ENCODE results near the gene FOXA2. TPM values are rescaled to one million over a fixed set of nuclear protein-coding genes. Genes with fewer than 3 reads are reported as not detected.

Gene FOXA2
- total and polyA plus RNA-seq, 9 of the 15 experiments (the other 6 are each of a cell fraction or from before 2014, with no cell fraction given): 0.10 to 1.0 (median 0.25) TPM

GRCh38 chr20:22616551-22616950 lies 32.2 kb upstream of the FOXA2 start:
- peaks cover 0 to 4% of the 10 kb centered on the region in 2 experiments; a peak in 2 of 5 replicates for H3K4me1 ChIP-seq (replicated peaks in 1 of 2; ENCODE audit: control insufficient read depth in 2 of 2, insufficient read depth in 2 of 2, low read length in 2 of 2)
- no peaks in the 10 kb centered on the region for H4K20me1 ChIP-seq (replicated peaks; ENCODE audit: control insufficient read depth, insufficient read depth, low read length)
- TF ChIP-seq KLF6 (CRISPR knock-in tag; IDR thresholded peaks at IDR 0.05; ENCODE audit: borderline replicate concordance) (no peak), NFATC3 (IDR thresholded peaks at IDR 0.05) (no peak), MCM7 (IDR thresholded peaks at IDR 0.05) (no peak), IRF1 (CRISPR knock-in tag; IDR thresholded peaks at IDR 0.05; ENCODE audit: borderline replicate concordance) (no peak), HOMEZ (CRISPR knock-in tag; IDR thresholded peaks at IDR 0.05) (no peak), RBM14 (IDR thresholded peaks at IDR 0.05; ENCODE audit: borderline replicate concordance, insufficient read depth, low read depth, low read length) (no peak), HNRNPL (IDR thresholded peaks at IDR 0.05; ENCODE audit: low read depth, low read length) (no peak), MXI1 (IDR thresholded peaks at IDR 0.05; ENCODE audit: low read depth, low read length) (no peak), TCF3 (CRISPR knock-in tag; IDR thresholded peaks at IDR 0.05) (no peak), SETDB1 (IDR thresholded peaks at IDR 0.05; ENCODE audit: low read length) (no peak), XRCC3 (IDR thresholded peaks at IDR 0.05) (no peak)
- TF ChIP-seq, protein P1, sequence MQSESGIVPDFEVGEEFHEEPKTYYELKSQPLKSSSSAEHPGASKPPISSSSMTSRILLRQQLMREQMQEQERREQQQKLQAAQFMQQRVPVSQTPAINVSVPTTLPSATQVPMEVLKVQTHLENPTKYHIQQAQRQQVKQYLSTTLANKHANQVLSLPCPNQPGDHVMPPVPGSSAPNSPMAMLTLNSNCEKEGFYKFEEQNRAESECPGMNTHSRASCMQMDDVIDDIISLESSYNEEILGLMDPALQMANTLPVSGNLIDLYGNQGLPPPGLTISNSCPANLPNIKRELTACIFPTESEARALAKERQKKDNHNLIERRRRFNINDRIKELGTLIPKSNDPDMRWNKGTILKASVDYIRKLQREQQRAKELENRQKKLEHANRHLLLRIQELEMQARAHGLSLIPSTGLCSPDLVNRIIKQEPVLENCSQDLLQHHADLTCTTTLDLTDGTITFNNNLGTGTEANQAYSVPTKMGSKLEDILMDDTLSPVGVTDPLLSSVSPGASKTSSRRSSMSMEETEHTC (IDR thresholded peaks at IDR 0.05): no peak
- no peak for ATAC-seq
- 8% methylated on average over 3 of the region's 3 CpGs for WGBS (ENCODE audit: insufficient coverage, low coverage, missing lambda C conversion rate)
- no peak for FAIRE-seq
- H3K9me1 ChIP-seq (ENCODE audit: control insufficient read depth, insufficient read depth, low read length): no peaks in the 10 kb centered on the region
- H3K79me2 ChIP-seq (ENCODE audit: control insufficient read depth, insufficient read depth, low read length): no peaks in the 10 kb centered on the region
- ChIA-PET CTCF (ENCODE audit: low intra/inter-chr PET ratio) (no interaction called here), POLR2A (no interaction called here)
- H3K36me3 ChIP-seq (ENCODE audit: control insufficient read depth, insufficient read depth, low read length): no peaks in the 10 kb centered on the region
- peaks cover 0 to 4% of the 10 kb centered on the region in 2 experiments; a peak in 2 of 5 replicates for H3K27me3 ChIP-seq (ENCODE audit: control insufficient read depth in 2 of 2, insufficient read depth in 2 of 2, low read length in 2 of 2)
- H3K4me3 ChIP-seq: no peak overlapping the region
- intact Hi-C loops (cut with micrococcal nuclease): no loop called here
- no peak overlapping the region for H2AFZ ChIP-seq (ENCODE audit: low read depth, low read length)
- in situ Hi-C loops (cut with MboI): no loop called here
- no peak overlapping the region for H3K4me2 ChIP-seq (ENCODE audit: insufficient read depth, low read length)
- BruUV-seq (replicated peaks): no TSS peak
- DNase-seq (ENCODE audit: extremely low read depth in 1 of 4, low spot score in 3 of 4): no peak
- no peaks in the 10 kb centered on the region for H3K9me3 ChIP-seq (replicated peaks; ENCODE audit: control insufficient read depth, insufficient read depth, low read depth, low read length)
- H3K27ac ChIP-seq (ENCODE audit: extremely low read depth, low read depth, low read length): no peak overlapping the region
- no peak overlapping the region for H3K9ac ChIP-seq (ENCODE audit: insufficient read depth in 1 of 2, low read depth in 2 of 2, low read length in 2 of 2)

All from K562 (cell line).